ENCODE data around the gene PLCB3.

DNA sequence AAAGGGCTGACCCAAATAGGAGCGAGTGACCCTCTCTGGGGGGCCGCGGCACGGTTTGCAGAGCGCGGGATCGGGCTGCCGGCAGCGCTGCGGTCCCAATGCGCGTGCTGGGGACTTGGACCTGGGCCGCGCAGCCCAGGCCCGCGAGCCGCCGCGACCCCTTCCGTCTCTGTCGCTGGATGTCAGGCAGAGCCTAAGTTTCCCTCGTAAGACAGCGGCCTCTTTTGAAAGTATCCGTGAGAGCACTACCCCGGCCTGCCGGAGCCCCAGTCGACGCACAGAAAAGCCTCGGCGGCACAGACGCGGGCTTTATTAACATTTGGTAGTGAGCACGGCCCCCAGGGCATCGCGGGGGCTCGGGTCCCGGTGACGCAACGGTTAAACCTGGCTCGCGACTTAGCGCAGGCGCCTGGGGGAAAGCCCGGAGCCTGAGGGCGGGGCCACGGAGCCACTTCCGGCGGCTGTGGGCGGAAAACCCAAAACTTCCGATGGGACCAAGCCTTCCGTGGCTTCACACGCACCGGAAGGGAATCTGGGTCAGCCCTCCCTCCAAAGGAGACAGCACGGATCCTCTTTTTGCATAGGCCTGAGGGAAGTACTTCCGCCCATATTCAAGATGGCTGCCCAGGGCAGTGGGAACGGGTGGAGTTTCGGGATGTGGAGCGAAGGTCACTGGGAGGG is 18.4 kb downstream of the PLCB3 start:
- TF ChIP-seq, protein P1, sequence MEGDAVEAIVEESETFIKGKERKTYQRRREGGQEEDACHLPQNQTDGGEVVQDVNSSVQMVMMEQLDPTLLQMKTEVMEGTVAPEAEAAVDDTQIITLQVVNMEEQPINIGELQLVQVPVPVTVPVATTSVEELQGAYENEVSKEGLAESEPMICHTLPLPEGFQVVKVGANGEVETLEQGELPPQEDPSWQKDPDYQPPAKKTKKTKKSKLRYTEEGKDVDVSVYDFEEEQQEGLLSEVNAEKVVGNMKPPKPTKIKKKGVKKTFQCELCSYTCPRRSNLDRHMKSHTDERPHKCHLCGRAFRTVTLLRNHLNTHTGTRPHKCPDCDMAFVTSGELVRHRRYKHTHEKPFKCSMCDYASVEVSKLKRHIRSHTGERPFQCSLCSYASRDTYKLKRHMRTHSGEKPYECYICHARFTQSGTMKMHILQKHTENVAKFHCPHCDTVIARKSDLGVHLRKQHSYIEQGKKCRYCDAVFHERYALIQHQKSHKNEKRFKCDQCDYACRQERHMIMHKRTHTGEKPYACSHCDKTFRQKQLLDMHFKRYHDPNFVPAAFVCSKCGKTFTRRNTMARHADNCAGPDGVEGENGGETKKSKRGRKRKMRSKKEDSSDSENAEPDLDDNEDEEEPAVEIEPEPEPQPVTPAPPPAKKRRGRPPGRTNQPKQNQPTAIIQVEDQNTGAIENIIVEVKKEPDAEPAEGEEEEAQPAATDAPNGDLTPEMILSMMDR (IDR thresholded peaks at IDR 0.05), result peak in 5 of 6 experiments; percentile 13 to 32 (median 26)
- TF ChIP-seq POLR2A (IDR thresholded peaks at IDR 0.05) (peak in 3 of 4 donors; percentile 42 to 74 (median 64)), POLR2AphosphoS5 (IDR thresholded peaks at IDR 0.05) (peak; percentile 96 to 98), EP300 (IDR thresholded peaks at IDR 0.05) (peak in 2 of 4 donors; percentile 63 to 69)

Data from upper lobe of left lung (tissue), 4 donors.